WTC11 (cell line): ENCODE data around the gene PTPRK. TPM values are rescaled to one million over a fixed set of nuclear protein-coding genes. Genes with fewer than 3 reads are reported as not detected.
"Not testable (repeated sequence)": the region's sequence is repeated elsewhere in the genome, so short reads cannot be mapped to it uniquely, and the experiment has no call there.

Experiments
- ATAC-seq: fragments of 200-7000 bp; cut with Tn5 transposase; 2 replicates; pipeline ENCODE4 v1.10.0; 2021; ENCODE audit warnings: mild to moderate bottlenecking, moderate library complexity
- CTCF ChIA-PET: fragments of 300-600 bp; sonication (Branson Sonifier 250); formaldehyde crosslinking; loops from one replicate; lab custom pipeline; 2021; ENCODE audit warnings: antibody characterized with exemption; lab: Charles Lee
- POLR2A ChIA-PET: fragments of 350-600 bp; sonication (Branson Sonifier 250); formaldehyde crosslinking; loops from one replicate; lab custom pipeline; 2021; ENCODE audit warnings: antibody characterized with exemption; lab: Charles Lee
- DNase-seq: peaks from one replicate; pipeline ENCODE4 v3.0.0; 2021; ENCODE audit warnings: low spot score
- H3K27ac Mint-ChIP-seq: 2 replicates; pipeline ENCODE4 v1.8.0; 2021; ENCODE audit warnings: mixed read lengths
- H3K27me3 Mint-ChIP-seq: 2 replicates; pipeline ENCODE4 v1.8.0; 2021; ENCODE audit warnings: low read depth, mild to moderate bottlenecking, moderate library complexity, mixed read lengths
- H3K36me3 Mint-ChIP-seq: 2 replicates; pipeline ENCODE4 v1.8.0; 2021; ENCODE audit warnings: mixed read lengths
- H3K4me1 Mint-ChIP-seq: 2 replicates; pipeline ENCODE4 v1.8.0; 2022; ENCODE audit warnings: mixed read lengths
- H3K4me3 Mint-ChIP-seq: 2 replicates; pipeline ENCODE4 v1.8.0; 2021; ENCODE audit warnings: mild to moderate bottlenecking, moderate library complexity, mixed read lengths
- H3K9me3 Mint-ChIP-seq: 2 replicates; pipeline ENCODE4 v1.8.0; 2021; ENCODE audit warnings: mixed read lengths
- FOXJ3 ChIP-seq: sonication (generic); formaldehyde crosslinking; IDR thresholded peaks from 2 replicates; pipeline ENCODE4 v1.9.0; 2021; ENCODE audit warnings: missing genetic modification reagents, mild to moderate bottlenecking, borderline replicate concordance
- FOXK1 ChIP-seq: sonication (generic); formaldehyde crosslinking; IDR thresholded peaks from 2 replicates; pipeline ENCODE4 v1.8.0; 2022; ENCODE audit warnings: mild to moderate bottlenecking, moderate library complexity, missing genetic modification reagents
- GRHL2 ChIP-seq: fragments of 250-450 bp; sonication (Bioruptor Pico); IDR thresholded peaks from 2 replicates; pipeline ENCODE4 v1.8.0; 2022; ENCODE audit warnings: mild to moderate bottlenecking, moderate library complexity; ENCODE audit not compliant: insufficient replicate concordance, severe bottlenecking
- IRF1 ChIP-seq: sonication (generic); formaldehyde crosslinking; IDR thresholded peaks from 2 replicates; pipeline ENCODE4 v1.8.0; 2023; ENCODE audit warnings: missing genetic modification reagents
- KAT7 ChIP-seq: sonication (generic); formaldehyde crosslinking; IDR thresholded peaks from 2 replicates; pipeline ENCODE4 v1.8.1; 2023; ENCODE audit warnings: missing genetic modification reagents, mild to moderate bottlenecking, borderline replicate concordance
- NR2C2 ChIP-seq: sonication (generic); formaldehyde crosslinking; IDR thresholded peaks from 2 replicates; pipeline ENCODE4 v1.8.0; 2022; ENCODE audit warnings: mild to moderate bottlenecking, missing genetic modification reagents
- NR3C1 ChIP-seq: sonication (generic); formaldehyde crosslinking; conservative IDR thresholded peaks from 2 replicates; pipeline ENCODE4 v1.8.1; 2023; ENCODE audit warnings: low read depth, mild to moderate bottlenecking, missing genetic modification reagents
- PREB ChIP-seq: sonication (generic); formaldehyde crosslinking; IDR thresholded peaks from 2 replicates; pipeline ENCODE4 v1.8.1; 2022; ENCODE audit warnings: mild to moderate bottlenecking, missing genetic modification reagents, moderate library complexity, borderline replicate concordance
- RELA ChIP-seq: sonication (generic); formaldehyde crosslinking; IDR thresholded peaks from 2 replicates; pipeline ENCODE4 v1.8.1; 2022; ENCODE audit warnings: missing genetic modification reagents, mild to moderate bottlenecking, borderline replicate concordance
- RORB ChIP-seq: fragments of 250-450 bp; sonication (Bioruptor Pico); IDR thresholded peaks from 2 replicates; pipeline ENCODE4 v1.9.0; 2021; ENCODE audit warnings: mild to moderate bottlenecking
- TCF7 ChIP-seq: sonication (generic); formaldehyde crosslinking; IDR thresholded peaks from 2 replicates; pipeline ENCODE4 v1.8.0; 2022; ENCODE audit warnings: mild to moderate bottlenecking, low read depth, missing genetic modification reagents, moderate library complexity
- ZNF138 ChIP-seq: sonication (generic); formaldehyde crosslinking; conservative IDR thresholded peaks from 2 replicates; pipeline ENCODE4 v1.8.1; 2022; ENCODE audit warnings: mild to moderate bottlenecking, moderate library complexity, missing genetic modification reagents
- ZNF281 ChIP-seq: sonication (generic); formaldehyde crosslinking; IDR thresholded peaks from 2 replicates; pipeline ENCODE4 v1.8.0; 2023; ENCODE audit warnings: mild to moderate bottlenecking, missing genetic modification reagents
- ZNF317 ChIP-seq: sonication (generic); formaldehyde crosslinking; IDR thresholded peaks from 2 replicates; pipeline ENCODE4 v1.8.1; 2023; ENCODE audit warnings: low read depth, mild to moderate bottlenecking, moderate library complexity, missing genetic modification reagents, borderline replicate concordance
- ZNF512 ChIP-seq: sonication (generic); formaldehyde crosslinking; IDR thresholded peaks from 2 replicates; pipeline ENCODE4 v1.8.1; 2022; ENCODE audit warnings: missing genetic modification reagents, borderline replicate concordance
- ZNF532 ChIP-seq: fragments of 250-450 bp; sonication (Bioruptor Pico); IDR thresholded peaks from 2 replicates; pipeline ENCODE4 v1.9.0; 2021; ENCODE audit warnings: mild to moderate bottlenecking, borderline replicate concordance
- total RNA-seq: library from RNA; stranded (reverse); gene quantifications from 3 replicates; pipeline ENCODE4 v1.2.3, GENCODE V29; 2021
- TF ChIP-seq, protein P1 (sequence below): sonication (generic); formaldehyde crosslinking; IDR thresholded peaks from 2 replicates; pipeline ENCODE4 v1.8.1; 2023; ENCODE audit warnings: mild to moderate bottlenecking, missing genetic modification reagents, borderline replicate concordance
- TF ChIP-seq, protein P2 (sequence below): sonication (generic); formaldehyde crosslinking; IDR thresholded peaks from 2 replicates; pipeline ENCODE4 v1.8.0; 2022; ENCODE audit warnings: mild to moderate bottlenecking, missing genetic modification reagents

The PTPRK gene
- total RNA-seq, 1 experiment from 2014 or later = 44.8 TPM

- TF ChIP-seq KAT7 (CRISPR knock-in tag) (no peak), NR3C1 (CRISPR knock-in tag) (no peak), FOXJ3 (no peak)
These were observed 82.7 kb downstream of the PTPRK start (continued) for GRCh38 chr6:128437685-128438084.

GRCh38 chr6:128434752-128435151 is 85.6 kb downstream of the PTPRK start:
- DNase-seq, H3K9me3 Mint-ChIP-seq, ATAC-seq, CTCF ChIA-PET, H3K27me3 Mint-ChIP-seq, H3K4me3 Mint-ChIP-seq, POLR2A ChIA-PET, H3K36me3 Mint-ChIP-seq, H3K27ac Mint-ChIP-seq: not testable (repeated sequence)
- peaks cover 46% of the 10 kb centered on the region for H3K4me1 Mint-ChIP-seq

DNA sequence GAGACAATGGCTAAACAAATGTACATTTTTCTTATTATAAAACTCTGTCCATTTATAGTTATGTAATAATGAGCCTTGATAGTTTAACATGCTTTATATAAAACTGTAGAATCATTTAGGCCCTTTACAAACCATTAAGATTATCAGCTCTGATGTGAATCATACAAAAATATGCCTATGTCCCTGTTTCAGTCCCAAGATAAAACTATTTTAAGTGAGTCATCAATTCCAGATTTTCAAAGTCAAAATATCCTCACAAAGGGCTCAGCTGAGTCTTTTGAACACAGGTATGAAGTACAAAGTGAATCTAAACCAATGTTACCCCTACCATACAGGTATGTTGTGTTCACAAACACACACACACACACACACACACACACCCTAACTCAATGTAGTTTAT is 88.0 kb downstream of the PTPRK start:
- CTCF ChIA-PET = no interaction called here
- Mint-ChIP-seq H3K4me1 (peaks cover 29% of the 10 kb centered on the region), H3K4me3 (no peak overlapping the region), H3K36me3 (no peaks in the 10 kb centered on the region), H3K27ac (no peak overlapping the region), H3K9me3 (no peaks in the 10 kb centered on the region), H3K27me3 (no peaks in the 10 kb centered on the region)
- no peak for DNase-seq
- POLR2A ChIA-PET = no interaction called here
- ATAC-seq = no peak
- TF ChIP-seq, protein P1, sequence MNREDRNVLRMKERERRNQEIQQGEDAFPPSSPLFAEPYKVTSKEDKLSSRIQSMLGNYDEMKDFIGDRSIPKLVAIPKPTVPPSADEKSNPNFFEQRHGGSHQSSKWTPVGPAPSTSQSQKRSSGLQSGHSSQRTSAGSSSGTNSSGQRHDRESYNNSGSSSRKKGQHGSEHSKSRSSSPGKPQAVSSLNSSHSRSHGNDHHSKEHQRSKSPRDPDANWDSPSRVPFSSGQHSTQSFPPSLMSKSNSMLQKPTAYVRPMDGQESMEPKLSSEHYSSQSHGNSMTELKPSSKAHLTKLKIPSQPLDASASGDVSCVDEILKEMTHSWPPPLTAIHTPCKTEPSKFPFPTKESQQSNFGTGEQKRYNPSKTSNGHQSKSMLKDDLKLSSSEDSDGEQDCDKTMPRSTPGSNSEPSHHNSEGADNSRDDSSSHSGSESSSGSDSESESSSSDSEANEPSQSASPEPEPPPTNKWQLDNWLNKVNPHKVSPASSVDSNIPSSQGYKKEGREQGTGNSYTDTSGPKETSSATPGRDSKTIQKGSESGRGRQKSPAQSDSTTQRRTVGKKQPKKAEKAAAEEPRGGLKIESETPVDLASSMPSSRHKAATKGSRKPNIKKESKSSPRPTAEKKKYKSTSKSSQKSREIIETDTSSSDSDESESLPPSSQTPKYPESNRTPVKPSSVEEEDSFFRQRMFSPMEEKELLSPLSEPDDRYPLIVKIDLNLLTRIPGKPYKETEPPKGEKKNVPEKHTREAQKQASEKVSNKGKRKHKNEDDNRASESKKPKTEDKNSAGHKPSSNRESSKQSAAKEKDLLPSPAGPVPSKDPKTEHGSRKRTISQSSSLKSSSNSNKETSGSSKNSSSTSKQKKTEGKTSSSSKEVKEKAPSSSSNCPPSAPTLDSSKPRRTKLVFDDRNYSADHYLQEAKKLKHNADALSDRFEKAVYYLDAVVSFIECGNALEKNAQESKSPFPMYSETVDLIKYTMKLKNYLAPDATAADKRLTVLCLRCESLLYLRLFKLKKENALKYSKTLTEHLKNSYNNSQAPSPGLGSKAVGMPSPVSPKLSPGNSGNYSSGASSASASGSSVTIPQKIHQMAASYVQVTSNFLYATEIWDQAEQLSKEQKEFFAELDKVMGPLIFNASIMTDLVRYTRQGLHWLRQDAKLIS (CRISPR knock-in tag) = no peak
- TF ChIP-seq TCF7 (CRISPR knock-in tag) (no peak), ZNF532 (no peak), ZNF317 (no peak), ZNF138 (CRISPR knock-in tag) (no peak), RORB (CRISPR knock-in tag) (no peak), FOXK1 (no peak), PREB (CRISPR knock-in tag) (no peak), ZNF512 (CRISPR knock-in tag) (no peak), NR2C2 (CRISPR knock-in tag) (no peak), ZNF281 (CRISPR knock-in tag) (no peak), IRF1 (CRISPR knock-in tag) (no peak), GRHL2 (CRISPR knock-in tag) (no peak), RELA (no peak)
- TF ChIP-seq, protein P2, sequence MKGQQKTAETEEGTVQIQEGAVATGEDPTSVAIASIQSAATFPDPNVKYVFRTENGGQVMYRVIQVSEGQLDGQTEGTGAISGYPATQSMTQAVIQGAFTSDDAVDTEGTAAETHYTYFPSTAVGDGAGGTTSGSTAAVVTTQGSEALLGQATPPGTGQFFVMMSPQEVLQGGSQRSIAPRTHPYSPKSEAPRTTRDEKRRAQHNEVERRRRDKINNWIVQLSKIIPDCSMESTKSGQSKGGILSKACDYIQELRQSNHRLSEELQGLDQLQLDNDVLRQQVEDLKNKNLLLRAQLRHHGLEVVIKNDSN = no peak
